Osteoblast (primary cell): Measurements from ENCODE around the gene TXN. TPM values are rescaled to one million over a fixed set of nuclear protein-coding genes. Genes with fewer than 3 reads are reported as not detected.
A peak's percentile ranks its signal among the peaks of the same experiment; 100 is the strongest.

Experiments
- DNase-seq: peaks from one replicate; pipeline ENCODE4 v3.0.0; 2011; ENCODE audit warnings: low spot score, mixed read lengths; ENCODE audit not compliant: insufficient read length; ENCODE audit errors: missing footprints
- H2AFZ ChIP-seq: 2 replicates; pipeline ENCODE4 v1.6.0; 2011; ENCODE audit warnings: mild to moderate bottlenecking, low read length
- H3K27ac ChIP-seq: 2 replicates; pipeline ENCODE4 v1.5.1; 2011; ENCODE audit warnings: mild to moderate bottlenecking, low read depth, low read length, moderate library complexity
- H3K27me3 ChIP-seq: 2 replicates; pipeline ENCODE4 v1.6.0; 2012; ENCODE audit warnings: mild to moderate bottlenecking, control low read depth, inconsistent platforms, low read length, moderate library complexity; ENCODE audit not compliant: insufficient read depth
- H3K36me3 ChIP-seq: 2 replicates; pipeline ENCODE4 v1.5.1; 2011; ENCODE audit warnings: mild to moderate bottlenecking, low read length, control low read depth, moderate library complexity; ENCODE audit not compliant: insufficient read depth
- H3K4me1 ChIP-seq: 2 replicates; pipeline ENCODE4 v1.5.1; 2011; ENCODE audit warnings: mild to moderate bottlenecking, low read length, control low read depth, moderate library complexity; ENCODE audit not compliant: insufficient read depth
- H3K4me2 ChIP-seq: 2 replicates; pipeline ENCODE4 v1.6.0; 2011; ENCODE audit warnings: mild to moderate bottlenecking, low read length; ENCODE audit not compliant: insufficient read depth
- H3K4me3 ChIP-seq: fragments of 200-600 bp; sonication (generic); 3 replicates; pipeline ENCODE4 v1.5.1; 2012; ENCODE audit warnings: mild to moderate bottlenecking, low read length, inconsistent platforms; ENCODE audit not compliant: insufficient read depth
- H3K79me2 ChIP-seq: 2 replicates; pipeline ENCODE4 v1.6.0; 2012; ENCODE audit warnings: mild to moderate bottlenecking, low read length, control low read depth, inconsistent platforms; ENCODE audit not compliant: insufficient read depth
- H3K9me3 ChIP-seq: 2 replicates; pipeline ENCODE4 v1.5.1; 2011; ENCODE audit warnings: low read depth, low read length, control low read depth
- H4K20me1 ChIP-seq: 2 replicates; pipeline ENCODE4 v1.6.0; 2012; ENCODE audit warnings: mild to moderate bottlenecking, low read length, control low read depth; ENCODE audit not compliant: insufficient read depth
- total RNA-seq: library from RNA; depleted of rRNA; stranded (reverse); fragments of >200 nt; gene quantifications from 2 replicates; pipeline ENCODE4 v1.2.3, GENCODE V29; 2012
- TF ChIP-seq, protein P1 (sequence below): IDR thresholded peaks from 2 replicates; pipeline ENCODE4 v1.5.1; 2011; ENCODE audit warnings: mild to moderate bottlenecking, low read depth, low read length, moderate library complexity; ENCODE audit errors: extremely low read depth

Gene TXN
- total RNA-seq, 1 donor, result 234 TPM

DNA sequence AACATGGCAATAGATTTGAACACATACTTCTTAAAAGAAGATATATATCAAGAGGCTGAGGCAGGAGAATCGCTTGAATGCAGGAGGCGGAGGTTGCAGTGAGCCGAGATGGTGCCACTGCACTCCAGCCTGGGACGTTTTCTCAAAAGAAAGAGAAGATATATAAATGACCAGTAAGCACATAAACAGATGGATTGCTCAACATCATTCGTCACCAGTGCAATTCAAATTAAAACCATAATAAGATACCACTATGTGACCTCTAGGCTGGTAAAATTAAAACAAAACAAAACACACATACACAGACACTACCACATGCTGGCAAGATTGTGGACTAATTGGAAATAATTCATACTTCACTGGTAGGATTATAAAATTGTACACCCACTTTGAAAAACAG lies 5.3 kb upstream of the TXN start:
- H3K4me3 ChIP-seq, result no peak overlapping the region
- no peak overlapping the region for H2AFZ ChIP-seq
- no peak for DNase-seq
- H4K20me1 ChIP-seq, result no peaks in the 10 kb centered on the region
- H3K36me3 ChIP-seq, result no peaks in the 10 kb centered on the region
- no peaks in the 10 kb centered on the region for H3K27me3 ChIP-seq
- TF ChIP-seq, protein P1, sequence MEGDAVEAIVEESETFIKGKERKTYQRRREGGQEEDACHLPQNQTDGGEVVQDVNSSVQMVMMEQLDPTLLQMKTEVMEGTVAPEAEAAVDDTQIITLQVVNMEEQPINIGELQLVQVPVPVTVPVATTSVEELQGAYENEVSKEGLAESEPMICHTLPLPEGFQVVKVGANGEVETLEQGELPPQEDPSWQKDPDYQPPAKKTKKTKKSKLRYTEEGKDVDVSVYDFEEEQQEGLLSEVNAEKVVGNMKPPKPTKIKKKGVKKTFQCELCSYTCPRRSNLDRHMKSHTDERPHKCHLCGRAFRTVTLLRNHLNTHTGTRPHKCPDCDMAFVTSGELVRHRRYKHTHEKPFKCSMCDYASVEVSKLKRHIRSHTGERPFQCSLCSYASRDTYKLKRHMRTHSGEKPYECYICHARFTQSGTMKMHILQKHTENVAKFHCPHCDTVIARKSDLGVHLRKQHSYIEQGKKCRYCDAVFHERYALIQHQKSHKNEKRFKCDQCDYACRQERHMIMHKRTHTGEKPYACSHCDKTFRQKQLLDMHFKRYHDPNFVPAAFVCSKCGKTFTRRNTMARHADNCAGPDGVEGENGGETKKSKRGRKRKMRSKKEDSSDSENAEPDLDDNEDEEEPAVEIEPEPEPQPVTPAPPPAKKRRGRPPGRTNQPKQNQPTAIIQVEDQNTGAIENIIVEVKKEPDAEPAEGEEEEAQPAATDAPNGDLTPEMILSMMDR, result no peak
- no peak overlapping the region for H3K4me2 ChIP-seq
- no peaks in the 10 kb centered on the region for H3K9me3 ChIP-seq
- no peak overlapping the region for H3K27ac ChIP-seq
- no peaks in the 10 kb centered on the region for H3K79me2 ChIP-seq
- H3K4me1 ChIP-seq, result peaks cover 14% of the 10 kb centered on the region

DNA sequence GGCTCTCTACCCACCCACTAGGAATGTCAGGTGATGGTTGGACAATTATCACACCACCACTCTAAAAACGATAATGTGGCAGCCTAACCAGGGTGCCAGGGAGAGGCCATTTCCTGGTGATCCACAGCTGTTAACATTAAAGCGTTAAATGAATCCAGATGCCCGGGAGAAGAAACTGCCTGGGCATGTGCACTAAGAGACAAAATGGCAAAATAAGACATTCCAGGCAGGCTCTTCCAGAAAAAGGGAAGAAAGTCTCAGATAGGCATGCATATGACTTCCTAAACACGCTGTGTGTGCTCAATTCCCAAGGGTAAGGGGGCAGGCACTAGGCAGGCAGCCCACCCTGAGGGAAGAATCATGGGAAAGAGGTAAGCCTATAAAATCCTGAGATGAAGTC lies 4.6 kb upstream of the TXN start:
- peaks cover 4% of the 10 kb centered on the region for H3K79me2 ChIP-seq
- TF ChIP-seq, protein P1, result no peak
- H4K20me1 ChIP-seq, result no peaks in the 10 kb centered on the region
- H3K27ac ChIP-seq, result no peak overlapping the region
- DNase-seq, result no peak
- peak overlapping the region; percentile 62 for H2AFZ ChIP-seq
- no peak overlapping the region for H3K4me3 ChIP-seq
- H3K4me2 ChIP-seq, result no peak overlapping the region
- H3K4me1 ChIP-seq, result peaks cover 14% of the 10 kb centered on the region
- H3K9me3 ChIP-seq, result no peaks in the 10 kb centered on the region
- H3K27me3 ChIP-seq, result no peaks in the 10 kb centered on the region
- no peaks in the 10 kb centered on the region for H3K36me3 ChIP-seq

DNA sequence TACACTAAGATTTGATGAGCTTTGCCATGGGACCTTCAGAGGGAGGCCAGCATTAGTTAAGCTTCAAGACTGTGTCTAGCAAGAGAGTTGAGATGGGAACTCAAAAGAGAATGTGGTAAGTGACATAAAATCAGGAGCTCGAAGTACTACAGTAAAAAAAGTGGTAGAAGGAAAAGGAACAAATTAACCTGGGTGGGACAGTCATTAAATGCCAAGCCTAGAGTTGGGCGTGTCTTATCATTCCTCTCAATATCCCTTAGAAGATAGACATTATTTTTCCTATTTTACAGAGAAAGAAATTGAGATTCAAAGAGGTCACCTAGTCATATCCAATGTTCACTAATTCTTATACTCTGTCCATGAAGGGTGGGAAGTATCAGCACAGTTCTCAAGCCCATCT lies 3.3 kb upstream of the TXN start:
- Histone ChIP-seq H3K4me2 (no peak overlapping the region), H3K9me3 (no peaks in the 10 kb centered on the region), H3K4me3 (no peak overlapping the region), H3K36me3 (no peaks in the 10 kb centered on the region), H3K4me1 (peaks cover 20% of the 10 kb centered on the region), H3K27me3 (no peaks in the 10 kb centered on the region), H2AFZ (no peak overlapping the region), H3K27ac (no peak overlapping the region), H4K20me1 (peaks cover 8% of the 10 kb centered on the region), H3K79me2 (peaks cover 18% of the 10 kb centered on the region)
- no peak for DNase-seq
- TF ChIP-seq, protein P1, result no peak

DNA sequence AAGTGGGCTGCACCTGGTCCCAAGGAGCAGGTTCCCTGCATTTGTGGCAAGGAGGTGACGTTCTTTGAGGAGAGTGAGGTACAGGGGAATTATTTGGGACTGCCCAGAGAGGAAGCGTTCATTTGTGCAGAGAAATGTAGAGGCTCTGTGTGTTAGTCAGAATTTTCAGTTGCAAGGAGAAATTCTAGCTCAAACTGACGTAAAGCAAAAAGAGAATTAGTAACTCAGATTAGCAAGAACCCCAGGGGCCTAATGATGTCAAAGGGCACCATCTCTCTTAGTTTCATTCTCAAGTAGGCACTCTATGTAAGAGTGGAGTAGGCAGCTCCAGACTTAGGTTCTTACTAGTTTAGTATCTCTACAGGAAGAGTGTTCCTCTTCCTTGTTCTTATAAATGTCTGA lies 2.4 kb upstream of the TXN start:
- no peaks in the 10 kb centered on the region for H3K9me3 ChIP-seq
- DNase-seq, result no peak
- no peak overlapping the region for H3K4me3 ChIP-seq
- TF ChIP-seq, protein P1, result no peak
- no peak overlapping the region for H3K4me2 ChIP-seq
- no peak overlapping the region for H3K27ac ChIP-seq
- H3K36me3 ChIP-seq, result no peaks in the 10 kb centered on the region
- H2AFZ ChIP-seq, result no peak overlapping the region
- no peaks in the 10 kb centered on the region for H3K27me3 ChIP-seq
- peaks cover 26% of the 10 kb centered on the region for H3K79me2 ChIP-seq
- peaks cover 28% of the 10 kb centered on the region for H3K4me1 ChIP-seq
- peaks cover 17% of the 10 kb centered on the region for H4K20me1 ChIP-seq
